Urinary bladder (tissue), 4 donors: Measurements from ENCODE around the gene MAGI2. TPM values are rescaled to one million over a fixed set of nuclear protein-coding genes. Genes with fewer than 3 reads are reported as not detected.

Experiments
- DNase-seq: peaks from one replicate; pipeline ENCODE4 v3.0.0-alpha.2; 2015; ENCODE audit errors: extremely low spot score
- H3K27ac ChIP-seq: one replicate; pipeline ENCODE4 v1.5.1; 2013; ENCODE audit warnings: low read depth, mild to moderate bottlenecking, moderate library complexity
- H3K36me3 ChIP-seq: one replicate; pipeline ENCODE4 v1.6.1; 2013; ENCODE audit warnings: mild to moderate bottlenecking, moderate library complexity; ENCODE audit not compliant: insufficient read depth
- H3K4me1 ChIP-seq: one replicate; pipeline ENCODE4 v1.6.1; 2013; ENCODE audit warnings: mild to moderate bottlenecking, moderate library complexity; ENCODE audit not compliant: insufficient read depth
- H3K4me3 ChIP-seq: one replicate; pipeline ENCODE4 v1.5.1; 2013; ENCODE audit warnings: low read depth, low read length
- WGBS: extraction: QIAGEN DNeasy Blood & Tissue Kit; methylation state at CpG from one replicate; pipeline ENCODE4 v1.1.7; 2013; 5-methylcytosine and 5-hydroxymethylcytosine counted together
- polyA plus RNA-seq: library from polyadenylated mRNA; stranded (reverse); fragments of 200-250 nt; gene quantifications from one replicate; pipeline ENCODE4 v1.2.3, GENCODE V29; 2013
- total RNA-seq: library from RNA; depleted of rRNA; stranded (reverse); fragments of >200 nt; gene quantifications from one replicate; pipeline ENCODE4 v1.2.3, GENCODE V29; 2014
- donor health status: healthy with polysubstance abuse.
- donor health status: healthy.

MAGI2 gene
- total and polyA plus RNA-seq, 2 donors: 7.6 to 37.4 TPM

DNA sequence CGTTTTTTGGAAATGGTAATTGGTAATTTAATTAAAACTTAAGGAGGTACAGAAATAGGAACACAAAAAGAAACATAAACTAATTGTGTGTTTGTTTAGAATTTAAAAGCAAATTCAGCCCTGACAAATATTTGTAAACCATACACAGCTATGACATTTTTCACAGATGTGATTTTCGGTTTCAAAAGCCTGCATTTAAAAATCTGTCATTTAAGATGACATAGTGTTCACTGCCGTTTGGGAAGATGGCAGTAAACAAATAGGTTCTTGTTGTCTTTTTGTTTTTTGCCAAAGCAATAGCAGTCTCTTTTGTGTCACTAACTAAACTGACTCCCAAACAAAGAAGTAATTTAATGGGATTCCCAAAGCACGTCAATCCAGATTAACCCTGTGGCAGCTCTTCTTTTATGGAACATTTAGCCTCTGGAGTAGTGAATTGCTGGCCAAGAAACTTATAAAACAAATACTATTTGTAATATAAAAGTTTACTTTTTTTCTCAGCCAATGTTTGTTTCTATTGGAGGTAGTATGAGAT lies 957.3 kb downstream of the MAGI2 start:
- Histone ChIP-seq H3K4me3 (no peak overlapping the region), H3K36me3 (no peaks in the 10 kb centered on the region), H3K4me1 (no peaks in the 10 kb centered on the region), H3K27ac (no peak overlapping the region)
- WGBS: 54% methylated on average over 4 of the region's 4 CpGs
- no peak for DNase-seq

DNA sequence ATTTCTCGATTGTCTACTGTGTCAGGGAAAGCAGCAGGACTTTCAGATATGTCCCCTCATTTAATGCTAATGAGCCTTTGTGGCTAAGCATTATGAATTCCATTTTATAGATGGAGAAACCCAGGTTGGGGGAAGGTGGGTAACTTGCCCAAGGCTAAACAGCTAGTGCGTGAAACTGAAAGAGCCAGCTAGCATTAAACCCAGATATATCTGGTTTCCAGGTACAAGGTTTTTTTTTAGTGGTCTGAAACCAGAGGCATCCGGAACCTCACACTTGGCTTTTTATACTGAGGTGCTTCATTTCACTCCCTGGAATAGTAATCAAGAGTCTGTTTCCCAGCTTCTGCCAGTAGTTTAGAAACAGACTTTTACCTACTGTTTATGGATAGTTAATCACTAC lies 960.1 kb downstream of the MAGI2 start:
- Histone ChIP-seq H3K27ac (no peak overlapping the region), H3K36me3 (no peaks in the 10 kb centered on the region), H3K4me3 (no peak overlapping the region), H3K4me1 (no peaks in the 10 kb centered on the region)
- 84% methylated on average over 3 of the region's 3 CpGs for WGBS
- no peak for DNase-seq

DNA sequence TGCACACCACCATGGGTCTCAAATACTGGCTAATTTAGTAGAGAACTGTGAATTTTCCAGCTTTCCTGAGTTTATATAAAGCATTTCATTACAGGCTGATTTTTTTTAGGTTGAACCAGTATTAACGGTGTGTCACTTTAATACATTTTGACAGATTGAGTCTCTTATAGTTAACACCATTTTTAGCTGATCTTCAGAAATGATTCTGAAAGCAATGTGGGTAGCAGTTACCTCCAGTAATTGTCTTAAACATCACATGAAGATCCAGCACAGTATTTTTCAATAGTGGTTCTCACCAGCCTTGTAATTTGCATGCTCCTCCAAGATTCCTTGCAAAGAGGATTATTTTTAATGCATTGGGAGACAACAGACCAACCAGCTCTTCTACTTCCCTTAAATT lies 961.3 kb downstream of the MAGI2 start:
- Histone ChIP-seq H3K4me3 (no peak overlapping the region), H3K4me1 (no peaks in the 10 kb centered on the region), H3K36me3 (peaks cover 2% of the 10 kb centered on the region), H3K27ac (no peak overlapping the region)
- 89% methylated on average over 1 of the region's 1 CpG for WGBS
- no peak for DNase-seq

DNA sequence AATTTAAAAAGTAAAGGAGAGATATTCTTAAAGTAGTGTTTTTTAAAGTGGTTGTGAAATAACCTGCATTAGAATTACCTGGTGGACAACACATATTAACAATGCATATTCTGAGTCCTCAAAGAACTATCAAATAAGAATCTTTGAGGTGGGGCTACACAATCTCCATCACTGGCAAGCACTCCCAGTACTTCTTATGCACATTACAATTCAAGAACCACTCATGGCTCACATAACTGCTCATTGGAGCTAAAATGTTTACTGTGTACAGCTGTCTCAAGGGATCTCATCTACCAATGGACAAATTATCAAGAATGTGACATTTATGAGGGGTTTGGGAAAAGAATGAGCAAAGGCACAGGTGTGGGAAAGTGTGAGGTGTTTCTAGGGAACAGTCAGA lies 962.9 kb downstream of the MAGI2 start:
- no peak overlapping the region for H3K27ac ChIP-seq
- H3K36me3 ChIP-seq: peaks cover 2% of the 10 kb centered on the region
- no peak overlapping the region for H3K4me3 ChIP-seq
- H3K4me1 ChIP-seq: no peaks in the 10 kb centered on the region
- no peak for DNase-seq

DNA sequence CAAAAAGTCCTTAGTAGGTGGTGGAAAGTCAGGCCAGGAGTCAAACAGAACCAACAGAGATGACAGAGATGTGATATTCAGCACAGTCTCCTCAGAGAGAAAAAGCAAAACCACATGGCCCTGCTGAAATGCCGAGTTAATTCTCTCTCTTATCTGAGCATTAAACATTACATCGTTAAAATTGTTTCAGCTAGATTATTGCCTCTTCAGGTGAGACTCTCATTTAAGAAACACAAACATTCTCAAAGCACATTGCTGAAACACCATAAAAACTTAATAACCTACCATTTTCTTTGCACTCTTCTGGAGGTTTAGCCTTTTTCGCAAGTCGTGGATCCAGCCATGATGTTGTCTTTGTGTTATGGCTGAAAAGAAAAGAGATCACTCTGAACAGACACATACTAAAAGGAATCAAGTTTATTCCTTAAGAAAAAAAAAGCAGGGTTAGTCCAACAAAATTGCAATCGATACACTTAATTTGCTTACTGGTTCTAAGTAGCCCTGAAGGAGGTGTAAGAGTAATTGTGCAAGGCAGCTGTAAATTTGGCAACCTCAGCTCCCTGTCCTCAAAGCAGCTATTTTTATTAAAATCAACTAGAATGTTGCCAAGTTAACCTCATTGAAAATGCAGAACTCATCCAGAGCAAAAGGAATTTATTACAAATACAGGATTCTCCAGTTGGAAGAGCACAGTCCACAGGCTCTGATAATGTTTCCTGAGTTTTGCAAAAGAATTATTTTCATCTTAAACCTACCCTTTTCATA lies 963.8 kb downstream of the MAGI2 start:
- Histone ChIP-seq H3K36me3 (peaks cover 2% of the 10 kb centered on the region), H3K4me1 (no peaks in the 10 kb centered on the region), H3K4me3 (no peak overlapping the region), H3K27ac (no peak overlapping the region)
- no peak for DNase-seq
- WGBS: 23% methylated on average over 5 of the region's 5 CpGs

DNA sequence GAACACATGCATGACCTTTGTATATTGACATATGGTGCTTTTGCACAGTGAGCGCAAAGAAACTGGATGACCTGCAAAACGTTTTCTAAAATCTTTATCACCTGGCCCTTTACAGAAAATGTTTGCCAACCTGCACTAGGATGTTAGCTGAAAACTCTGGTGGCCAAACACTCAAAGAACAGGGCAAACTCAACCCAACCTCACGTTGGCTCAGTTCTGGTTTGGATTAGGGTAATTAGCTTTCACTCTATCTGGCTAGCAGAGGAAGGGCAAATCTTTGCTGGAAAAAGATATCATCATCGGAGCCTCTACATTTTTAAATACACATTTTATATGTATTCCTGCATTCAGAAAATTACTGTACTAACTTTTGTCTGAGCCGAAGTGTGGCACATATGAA lies 966.0 kb downstream of the MAGI2 start:
- no peak for DNase-seq
- peaks cover 2% of the 10 kb centered on the region for H3K36me3 ChIP-seq
- 72% methylated on average over 5 of the region's 5 CpGs for WGBS
- no peaks in the 10 kb centered on the region for H3K4me1 ChIP-seq
- H3K27ac ChIP-seq: no peak overlapping the region
- H3K4me3 ChIP-seq: no peak overlapping the region

DNA sequence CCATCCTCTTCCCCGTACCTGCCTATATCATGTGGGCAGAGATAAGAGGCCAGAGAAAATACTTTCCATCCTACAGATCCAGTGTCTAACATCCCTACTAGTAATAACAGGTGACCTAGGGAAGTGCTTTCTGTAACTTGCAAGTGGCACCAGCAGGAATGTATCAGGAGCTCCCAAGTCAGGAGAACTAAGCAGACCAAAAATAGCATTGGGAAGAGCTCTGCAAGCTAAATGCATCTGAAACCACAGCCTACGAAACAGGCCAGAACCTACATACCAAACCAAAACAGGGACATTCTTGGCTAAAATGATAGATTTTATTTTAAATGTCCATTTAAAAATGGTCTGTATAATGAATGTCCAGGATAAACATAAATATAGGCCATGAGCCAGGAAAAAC lies 974.1 kb downstream of the MAGI2 start:
- DNase-seq: no peak
- no peaks in the 10 kb centered on the region for H3K4me1 ChIP-seq
- WGBS: 74% methylated on average over 2 of the region's 2 CpGs
- H3K36me3 ChIP-seq: no peaks in the 10 kb centered on the region
- H3K27ac ChIP-seq: no peak overlapping the region
- no peak overlapping the region for H3K4me3 ChIP-seq

DNA sequence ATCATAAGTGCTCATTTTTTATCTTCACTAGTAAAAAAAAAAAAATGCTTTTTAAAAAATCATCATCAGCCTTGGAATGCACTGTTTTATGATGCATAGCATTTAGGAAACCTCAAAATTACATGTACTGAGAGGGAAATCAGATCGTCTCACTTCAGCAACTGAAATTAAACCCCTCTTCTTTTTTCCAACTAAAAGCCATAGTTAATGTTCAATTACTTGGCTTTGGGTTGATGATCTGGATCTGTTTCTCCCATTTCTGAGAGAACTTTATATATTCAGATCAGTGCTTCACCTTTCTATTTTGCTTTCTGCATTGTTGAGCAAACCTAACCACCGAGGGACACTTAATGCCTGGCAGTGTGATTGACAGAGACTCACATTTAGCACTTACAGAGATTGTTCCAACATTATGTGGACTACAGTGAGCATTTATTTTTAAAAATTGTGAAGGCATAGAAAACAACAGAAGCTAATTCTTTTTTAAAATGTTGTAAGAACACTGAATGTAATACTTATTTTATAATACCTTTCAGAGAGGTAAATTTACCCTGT lies 976.5 kb downstream of the MAGI2 start:
- H3K4me1 ChIP-seq: no peaks in the 10 kb centered on the region
- H3K36me3 ChIP-seq: no peaks in the 10 kb centered on the region
- no peak overlapping the region for H3K27ac ChIP-seq
- WGBS: 80% methylated on average over 2 of the region's 2 CpGs
- H3K4me3 ChIP-seq: no peak overlapping the region
- no peak for DNase-seq

DNA sequence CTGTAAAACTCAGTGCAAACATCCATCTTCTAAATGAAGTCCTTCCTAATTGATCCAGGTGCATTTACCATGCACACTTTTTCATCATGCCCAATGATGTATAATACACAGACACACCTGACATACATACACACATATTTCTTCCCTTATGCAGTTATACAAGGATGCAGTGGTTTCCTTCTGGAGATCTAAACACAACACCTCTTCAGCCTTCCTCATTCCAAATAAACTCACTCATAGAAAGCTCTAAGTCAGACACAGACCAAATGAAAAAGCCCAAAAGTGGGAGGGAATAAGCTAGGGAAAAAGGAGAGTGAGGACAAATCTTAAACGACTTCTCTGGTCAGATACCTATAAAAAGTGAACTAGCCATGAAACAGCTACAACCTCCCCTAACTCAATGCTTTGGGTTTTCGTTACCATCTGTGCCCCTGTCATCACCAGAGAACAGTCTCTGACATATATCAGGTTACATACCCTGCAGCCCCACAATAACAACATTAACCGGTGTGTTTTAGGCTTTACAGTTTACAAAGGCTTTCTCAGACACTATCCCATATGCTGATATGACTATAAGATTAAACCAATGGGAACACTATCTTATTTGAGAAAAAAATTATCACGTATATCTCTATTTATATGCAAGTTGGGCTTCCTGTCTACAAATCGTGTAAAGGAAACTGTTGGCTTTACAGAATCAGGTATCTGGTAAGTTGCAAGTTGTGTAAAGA lies 979.7 kb downstream of the MAGI2 start:
- 48% methylated on average over 5 of the region's 5 CpGs for WGBS

DNA sequence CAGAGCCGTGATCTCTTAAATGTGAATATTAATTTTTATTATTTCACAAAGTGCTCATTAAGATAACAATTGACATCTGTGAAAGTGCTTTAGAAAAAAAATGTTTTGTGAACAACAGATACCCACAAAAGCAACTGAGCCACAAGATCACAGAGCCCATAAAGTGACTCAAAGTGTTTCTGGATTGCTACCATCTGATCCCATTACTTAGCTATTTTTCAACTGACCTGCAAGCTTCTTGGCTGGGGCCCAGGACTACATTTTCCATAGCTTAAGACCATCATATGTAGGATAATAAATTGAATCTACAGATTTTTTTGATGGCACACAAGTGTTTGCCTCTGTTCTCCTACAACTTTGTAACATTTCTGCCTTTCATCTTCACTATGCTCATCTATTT lies 980.4 kb downstream of the MAGI2 start:
- Histone ChIP-seq H3K4me1 (no peaks in the 10 kb centered on the region), H3K4me3 (no peak overlapping the region), H3K36me3 (no peaks in the 10 kb centered on the region), H3K27ac (no peak overlapping the region)
- no peak for DNase-seq
- 80% methylated on average over 1 of the region's 1 CpG for WGBS

More for the DNA sequence above, 979.7 kb downstream of the MAGI2 start:
- DNase-seq: no peak
- Histone ChIP-seq H3K4me3 (no peak overlapping the region), H3K4me1 (no peaks in the 10 kb centered on the region), H3K36me3 (no peaks in the 10 kb centered on the region), H3K27ac (no peak overlapping the region)

DNA sequence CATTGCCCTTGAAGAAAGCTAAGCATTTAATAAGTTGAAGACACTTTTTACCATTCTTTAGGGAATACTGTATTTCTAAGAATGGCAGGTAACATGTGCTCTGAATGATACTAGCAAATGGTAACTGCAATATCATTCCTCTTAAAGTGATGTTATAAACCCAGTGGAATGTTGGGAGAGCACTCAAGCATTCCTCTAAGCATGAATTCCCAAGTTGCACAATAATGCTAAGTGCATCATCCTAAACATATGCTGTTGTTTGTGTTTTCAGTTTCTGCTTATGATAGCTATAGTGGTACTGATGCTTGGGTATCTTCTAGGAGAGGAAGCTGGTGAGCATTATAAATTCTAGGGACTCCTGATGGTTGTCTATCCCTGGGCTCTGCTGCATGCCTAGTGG lies 980.9 kb downstream of the MAGI2 start:
- DNase-seq: no peak
- no peak overlapping the region for H3K27ac ChIP-seq
- H3K4me1 ChIP-seq: no peaks in the 10 kb centered on the region
- no peak overlapping the region for H3K4me3 ChIP-seq
- H3K36me3 ChIP-seq: no peaks in the 10 kb centered on the region

DNA sequence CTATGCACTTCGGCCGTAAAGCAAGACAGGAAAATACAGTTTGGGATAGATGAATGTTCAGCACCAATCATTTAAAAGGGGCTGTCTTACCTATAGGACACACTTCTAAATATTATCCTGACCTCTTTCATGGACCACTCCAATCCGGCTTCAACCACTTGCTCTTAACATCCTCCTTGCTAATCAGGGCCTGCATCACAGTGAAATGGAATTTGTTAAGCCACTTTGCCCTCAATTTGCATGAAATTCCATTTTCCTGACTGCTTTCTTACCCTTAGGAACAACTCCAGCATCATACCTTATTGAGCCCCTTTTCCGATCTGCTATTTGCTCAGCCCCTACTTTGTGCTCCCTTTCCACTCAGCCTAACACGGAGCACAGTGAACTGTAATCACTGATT lies 987.6 kb downstream of the MAGI2 start:
- H3K36me3 ChIP-seq: no peaks in the 10 kb centered on the region
- no peak overlapping the region for H3K4me3 ChIP-seq
- no peak overlapping the region for H3K27ac ChIP-seq
- WGBS: 86% methylated on average over 5 of the region's 5 CpGs
- DNase-seq: no peak
- H3K4me1 ChIP-seq: no peaks in the 10 kb centered on the region

DNA sequence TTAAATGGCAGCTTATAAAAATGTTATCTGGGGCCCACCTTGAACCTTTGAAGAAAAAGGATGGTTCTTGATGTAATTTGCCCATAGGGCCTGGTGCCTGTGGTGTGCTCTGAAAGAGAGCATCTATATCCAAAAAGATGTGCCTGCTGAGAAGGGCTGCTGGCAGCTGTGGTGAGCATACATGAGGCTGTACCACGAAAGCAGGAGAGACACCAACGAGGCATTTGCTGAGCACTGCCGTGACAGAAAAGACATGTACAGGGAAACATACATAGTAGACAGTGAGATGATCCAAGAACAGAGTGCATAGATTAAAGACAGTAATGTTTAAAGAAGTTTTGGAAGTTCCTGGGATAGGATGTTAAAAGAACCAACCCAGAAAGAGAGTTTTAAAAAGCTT lies 990.4 kb downstream of the MAGI2 start:
- Histone ChIP-seq H3K4me1 (no peaks in the 10 kb centered on the region), H3K36me3 (no peaks in the 10 kb centered on the region), H3K27ac (no peak overlapping the region), H3K4me3 (no peak overlapping the region)
- no peak for DNase-seq
- WGBS: 95% methylated on average over 3 of the region's 3 CpGs

DNA sequence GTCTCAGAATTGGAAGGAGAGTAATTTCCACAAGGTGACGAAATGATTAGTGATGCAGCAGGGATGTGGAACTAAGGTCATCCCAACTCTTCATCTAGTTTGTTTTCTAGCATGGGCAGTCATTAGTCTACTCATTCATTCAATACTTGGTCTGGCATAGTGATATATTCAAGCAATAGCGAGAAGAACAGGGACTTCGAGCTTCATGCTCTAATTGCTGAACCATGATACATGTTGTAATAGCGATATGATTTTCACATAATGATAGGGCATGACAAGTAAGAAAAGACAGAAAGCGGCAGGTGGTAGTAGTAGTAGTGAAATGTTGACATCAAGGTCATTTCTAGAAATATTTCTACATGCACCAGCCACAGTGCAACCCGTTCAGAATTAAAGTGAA lies 1002.8 kb downstream of the MAGI2 start:
- Histone ChIP-seq H3K27ac (no peak overlapping the region), H3K4me1 (no peaks in the 10 kb centered on the region), H3K36me3 (no peaks in the 10 kb centered on the region), H3K4me3 (no peak overlapping the region)
- WGBS: 80% methylated on average over 6 of the region's 6 CpGs
- DNase-seq: no peak
